ENCODE results near the gene CYP26A1. TPM values are rescaled to one million over a fixed set of nuclear protein-coding genes. Genes with fewer than 3 reads are reported as not detected.

Gene CYP26A1
- total RNA-seq, 1 experiment from 2014 or later: 0.17 TPM

GRCh38 chr10:93126483-93127052, 52.9 kb downstream of the CYP26A1 start:
- Histone ChIP-seq H3K36me3 (ENCODE audit: control insufficient read depth in 1 of 2, insufficient read depth in 2 of 2, low read length in 2 of 2) (no peaks in the 10 kb centered on the region), H3K4me3 (replicated peaks in 1 of 2; ENCODE audit: low read depth in 1 of 2, low read length in 2 of 2) (no peak overlapping the region), H3K27me3 (ENCODE audit: insufficient read depth, low read length) (no peaks in the 10 kb centered on the region), H3K4me1 (ENCODE audit: control insufficient read depth in 1 of 2, insufficient read depth in 2 of 2, low read length in 2 of 2) (no peaks in the 10 kb centered on the region), H3K9me2 (ENCODE audit: insufficient read depth) (no peaks in the 10 kb centered on the region), H3K9me3 (ENCODE audit: control insufficient read depth in 1 of 2, insufficient read depth in 1 of 2, low read depth in 1 of 2, low read length in 2 of 2) (peaks cover 7 to 8% of the 10 kb centered on the region in 2 experiments; a peak in 2 of 4 replicates), H4K20me1 (ENCODE audit: insufficient read depth) (no peaks in the 10 kb centered on the region), H3K79me2 (ENCODE audit: insufficient read depth, low read length) (no peaks in the 10 kb centered on the region), H3K27ac (ENCODE audit: low read depth, low read length) (no peak overlapping the region), H2AFZ (ENCODE audit: low read depth, low read length, poor library complexity, severe bottlenecking) (no peak overlapping the region), H3K9ac (ENCODE audit: low read length) (no peak overlapping the region), H3K4me2 (ENCODE audit: low read length) (no peak overlapping the region)
- TF ChIP-seq YY1 (IDR thresholded peaks at IDR 0.05; ENCODE audit: extremely low read depth, insufficient replicate concordance, low read depth, low read length) (no peak), POLR2A (IDR thresholded peaks at IDR 0.05; ENCODE audit: borderline replicate concordance, extremely low read depth, insufficient read depth, insufficient read length) (no peak), RAD21 (IDR thresholded peaks at IDR 0.05; ENCODE audit: low read depth) (peak; percentile 38; the same call in 1 of the 2 replicates), FOSL1 (IDR thresholded peaks at IDR 0.05; ENCODE audit: low read depth) (no peak), SRF (IDR thresholded peaks at IDR 0.05; ENCODE audit: low read depth) (no peak), CTCF (IDR thresholded peaks at IDR 0.05 in 2 of 3, conservative IDR thresholded peaks at IDR 0.05 in 1 of 3; ENCODE audit: borderline replicate concordance in 1 of 3, insufficient read depth in 1 of 3, low read depth in 2 of 3, low read length in 2 of 3) (peak; percentile 29 to 88 (median 75); a peak in 5 of 6 replicates), CBX3 (IDR thresholded peaks at IDR 0.05; ENCODE audit: low read depth) (peak; percentile 99), ZFX (IDR thresholded peaks at IDR 0.05) (no peak), ATF3 (IDR thresholded peaks at IDR 0.05) (no peak), POLR2AphosphoS5 (IDR thresholded peaks at IDR 0.05; ENCODE audit: low read depth, low read length) (no peak)
- TF ChIP-seq, protein P1, sequence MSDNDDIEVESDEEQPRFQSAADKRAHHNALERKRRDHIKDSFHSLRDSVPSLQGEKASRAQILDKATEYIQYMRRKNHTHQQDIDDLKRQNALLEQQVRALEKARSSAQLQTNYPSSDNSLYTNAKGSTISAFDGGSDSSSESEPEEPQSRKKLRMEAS (IDR thresholded peaks at IDR 0.05): no peak
- RAD21 ChIA-PET (ENCODE audit: low non-redundant PET in 1 of 2, low total read pairs in 2 of 2, uncharacterized antibody in 2 of 2, unreplicated experiment in 2 of 2): no interaction called here
- intact Hi-C loops (cut with micrococcal nuclease): no loop called here
- DNase-seq (ENCODE audit: low read depth, low spot score) (peak; percentile 39), ATAC-seq (no peak)
- POLR2A ChIA-PET: no interaction called here
- CTCF ChIA-PET: interaction anchor here (1.3 to 1.4 kb wide), 2 partner anchors 11 kb away, joined by 4 to 9 read pairs; no protein-coding TSS in a partner anchor
- no TSS peak for BruUV-seq (replicated peaks)

Other genes starting within 250 kb of the CYP26A1 start
- gene EXOC6, start 225.4 kb upstream of the CYP26A1 start, total RNA-seq (2021; ENCODE audit: unreplicated experiment): 12.9 TPM
- gene CYP26C1, start 13.1 kb upstream of the CYP26A1 start, total RNA-seq (2021; ENCODE audit: unreplicated experiment): 0.07 TPM